Measurements from ENCODE around the gene SRA1.
A peak's percentile ranks its signal among the peaks of the same experiment; 100 is the strongest.
"Not testable (repeated sequence)": the region's sequence is repeated elsewhere in the genome, so short reads cannot be mapped to it uniquely, and the experiment has no call there.

SRA1 gene

GRCh38 chr5:140557136-140557805 is at the start of gene SRA1:
Gene SRA1, minus strand, starts transcription at chr5:140557473. Its CDS starts 21 bp downstream, at chr5:140557452.
- no peak for TF ChIP-seq CTCF (IDR thresholded peaks at IDR 0.05; ENCODE audit: low read depth, low read length)
- peak; percentile 73 for DNase-seq (ENCODE audit: extremely low read depth, low read depth)

- no peak for TF ChIP-seq CTCF (IDR thresholded peaks at IDR 0.05; ENCODE audit: low read depth, low read length)
- no peak for DNase-seq (ENCODE audit: extremely low read depth, low read depth)
These were observed 49.8 kb upstream of the SRA1 start for GRCh38 chr5:140607031-140607430.

- DNase-seq (ENCODE audit: extremely low read depth, low read depth) = no peak
- no peak for TF ChIP-seq CTCF (IDR thresholded peaks at IDR 0.05; ENCODE audit: low read depth, low read length)
These were observed 48.6 kb upstream of the SRA1 start for GRCh38 chr5:140605879-140606278.

- no peak for DNase-seq (ENCODE audit: extremely low read depth, low read depth)
- TF ChIP-seq CTCF (IDR thresholded peaks at IDR 0.05; ENCODE audit: low read depth, low read length) = no peak
These were observed 46.5 kb upstream of the SRA1 start for GRCh38 chr5:140603734-140604133.

GRCh38 chr5:140603446-140603698 is 46.1 kb upstream of the SRA1 start:
- not testable (repeated sequence) for DNase-seq (ENCODE audit: extremely low read depth, low read depth)

GRCh38 chr5:140602147-140602546 is 44.9 kb upstream of the SRA1 start:
- DNase-seq (ENCODE audit: extremely low read depth, low read depth) = no peak
- TF ChIP-seq CTCF (IDR thresholded peaks at IDR 0.05; ENCODE audit: low read depth, low read length) = no peak

GRCh38 chr5:140600096-140600495 is 42.8 kb upstream of the SRA1 start:
- no peak for TF ChIP-seq CTCF (IDR thresholded peaks at IDR 0.05; ENCODE audit: low read depth, low read length)
- DNase-seq (ENCODE audit: extremely low read depth, low read depth) = no peak

- no peak for DNase-seq (ENCODE audit: extremely low read depth, low read depth)
- TF ChIP-seq CTCF (IDR thresholded peaks at IDR 0.05; ENCODE audit: low read depth, low read length) = no peak
These were observed 41.6 kb upstream of the SRA1 start for GRCh38 chr5:140598836-140599235.

Measured in AG09319 (cell line).